GM21423 (cell line): ENCODE measurements around the gene HOXD12.

Experiments
- ATAC-seq: cut with Tn5 transposase; IDR thresholded peaks from one replicate; pipeline ENCODE4 v1.9.1; 2021; ENCODE audit warnings: mild to moderate bottlenecking, moderate library complexity; ENCODE audit not compliant: unreplicated experiment

HOXD12 gene

GRCh38 chr2:176099728-176100546, at the start of gene HOXD12:
Gene HOXD12 (plus strand): TSS chr2:176099795. CDS start chr2:176099802, 7 bp downstream.
- no peak for ATAC-seq

- ATAC-seq: no peak
Observed at GRCh38 chr2:176056406-176056805, 43.2 kb upstream of the HOXD12 start.

- ATAC-seq: no peak
Observed at GRCh38 chr2:176063958-176064357, 35.6 kb upstream of the HOXD12 start.

GRCh38 chr2:176066645-176067588, 32.7 kb upstream of the HOXD12 start:
- ATAC-seq: no peak

- no peak for ATAC-seq
Observed at GRCh38 chr2:176067589-176068418, 31.8 kb upstream of the HOXD12 start.

- ATAC-seq: no peak
Observed at GRCh38 chr2:176068419-176068832, 31.2 kb upstream of the HOXD12 start.

GRCh38 chr2:176071330-176072291, 28.0 kb upstream of the HOXD12 start:
- ATAC-seq: no peak

- no peak for ATAC-seq
Observed at GRCh38 chr2:176072292-176072669, 27.3 kb upstream of the HOXD12 start.

GRCh38 chr2:176072951-176073904, 26.4 kb upstream of the HOXD12 start:
- ATAC-seq: no peak

- ATAC-seq: no peak
Observed at GRCh38 chr2:176074919-176075425, 24.6 kb upstream of the HOXD12 start.

GRCh38 chr2:176075481-176075880, 24.1 kb upstream of the HOXD12 start:
- ATAC-seq: no peak

- no peak for ATAC-seq
Observed at GRCh38 chr2:176076063-176076462, 23.5 kb upstream of the HOXD12 start.

- ATAC-seq: no peak
Observed at GRCh38 chr2:176076796-176077195, 22.8 kb upstream of the HOXD12 start.

- ATAC-seq: no peak
Observed at GRCh38 chr2:176078541-176079284, 20.9 kb upstream of the HOXD12 start.

- ATAC-seq: no peak
Observed at GRCh38 chr2:176079285-176079830, 20.2 kb upstream of the HOXD12 start.

GRCh38 chr2:176079831-176080539, 19.6 kb upstream of the HOXD12 start:
- no peak for ATAC-seq
